Measurements from ENCODE around the gene PELI1.

The PELI1 gene

GRCh38 chr2:64144057-64145013 is at the start of gene PELI1:
TSS of gene PELI1 (minus strand) at chr2:64144420. CDS start at chr2:64108310, 36,110 bp downstream.
- peak; percentile 98 for FAIRE-seq

GRCh38 chr2:64193491-64193890 is 49.3 kb upstream of the PELI1 start:
- DNase-seq (ENCODE audit: extremely low spot score, insufficient read length, low read depth) (no peak), FAIRE-seq (no peak)

More at GRCh38 chr2:64144057-64145013, at the start of gene PELI1:
- DNase-seq (ENCODE audit: extremely low spot score, insufficient read length, low read depth) = peak; percentile 81

- no peak for FAIRE-seq
These were observed 48.5 kb upstream of the PELI1 start for GRCh38 chr2:64192664-64193105.

GRCh38 chr2:64192125-64192479 is 47.9 kb upstream of the PELI1 start:
- peak; percentile 47 for FAIRE-seq

More at GRCh38 chr2:64192664-64193105, 48.5 kb upstream of the PELI1 start:
- no peak for DNase-seq (ENCODE audit: extremely low spot score, insufficient read length, low read depth)

GRCh38 chr2:64189586-64189985 is 45.4 kb upstream of the PELI1 start:
- FAIRE-seq (no peak), DNase-seq (ENCODE audit: extremely low spot score, insufficient read length, low read depth) (no peak)

More at GRCh38 chr2:64192125-64192479, 47.9 kb upstream of the PELI1 start:
- DNase-seq (ENCODE audit: extremely low spot score, insufficient read length, low read depth) = no peak

- no peak for FAIRE-seq
- DNase-seq (ENCODE audit: extremely low spot score, insufficient read length, low read depth) = no peak
These were observed 44.9 kb upstream of the PELI1 start for GRCh38 chr2:64189167-64189566.

GRCh38 chr2:64186699-64187605 is 42.7 kb upstream of the PELI1 start:
- DNase-seq (ENCODE audit: extremely low spot score, insufficient read length, low read depth) = no peak
- peak; percentile 58 for FAIRE-seq

GRCh38 chr2:64179582-64180321 is 35.5 kb upstream of the PELI1 start:
- DNase-seq (ENCODE audit: extremely low spot score, insufficient read length, low read depth) = peak; percentile 25
- peak; percentile 56 for FAIRE-seq

GRCh38 chr2:64177315-64177714 is 33.1 kb upstream of the PELI1 start:
- no peak for DNase-seq (ENCODE audit: extremely low spot score, insufficient read length, low read depth)
- no peak for FAIRE-seq

- no peak for FAIRE-seq
- DNase-seq (ENCODE audit: extremely low spot score, insufficient read length, low read depth) = no peak
These were observed 31.4 kb upstream of the PELI1 start for GRCh38 chr2:64175419-64176197.

GRCh38 chr2:64173156-64174135 is 29.2 kb upstream of the PELI1 start:
- peak; percentile 45 for FAIRE-seq

GRCh38 chr2:64168756-64169155 is 24.5 kb upstream of the PELI1 start:
- DNase-seq (ENCODE audit: extremely low spot score, insufficient read length, low read depth) = no peak
- FAIRE-seq = no peak

More at GRCh38 chr2:64173156-64174135, 29.2 kb upstream of the PELI1 start:
- no peak for DNase-seq (ENCODE audit: extremely low spot score, insufficient read length, low read depth)

- no peak for FAIRE-seq
- DNase-seq (ENCODE audit: extremely low spot score, insufficient read length, low read depth) = no peak
These were observed 24.0 kb upstream of the PELI1 start for GRCh38 chr2:64168201-64168600.

- FAIRE-seq = no peak
These were observed 22.6 kb upstream of the PELI1 start for GRCh38 chr2:64166637-64167420.

GRCh38 chr2:64166212-64166611 is 22.0 kb upstream of the PELI1 start:
- DNase-seq (ENCODE audit: extremely low spot score, insufficient read length, low read depth) = no peak

More at GRCh38 chr2:64166637-64167420, 22.6 kb upstream of the PELI1 start:
- no peak for DNase-seq (ENCODE audit: extremely low spot score, insufficient read length, low read depth)

GRCh38 chr2:64165706-64166105 is 21.5 kb upstream of the PELI1 start:
- FAIRE-seq (no peak), DNase-seq (ENCODE audit: extremely low spot score, insufficient read length, low read depth) (no peak)

More at GRCh38 chr2:64166212-64166611, 22.0 kb upstream of the PELI1 start:
- no peak for FAIRE-seq

- FAIRE-seq (no peak), DNase-seq (ENCODE audit: extremely low spot score, insufficient read length, low read depth) (no peak)
These were observed 20.4 kb upstream of the PELI1 start for GRCh38 chr2:64164629-64165028.
